HG03064 (cell line): Measurements from ENCODE around the gene YAF2.
A peak's percentile ranks its signal among the peaks of the same experiment; 100 is the strongest.
"Not testable (repeated sequence)": the region's sequence is repeated elsewhere in the genome, so short reads cannot be mapped to it uniquely, and the experiment has no call there.

ENCODE experiments used
- ATAC-seq: cut with Tn5 transposase; IDR thresholded peaks from one replicate; pipeline ENCODE4 v1.9.1; 2021; ENCODE audit warnings: low read depth; ENCODE audit not compliant: unreplicated experiment

YAF2 gene

DNA sequence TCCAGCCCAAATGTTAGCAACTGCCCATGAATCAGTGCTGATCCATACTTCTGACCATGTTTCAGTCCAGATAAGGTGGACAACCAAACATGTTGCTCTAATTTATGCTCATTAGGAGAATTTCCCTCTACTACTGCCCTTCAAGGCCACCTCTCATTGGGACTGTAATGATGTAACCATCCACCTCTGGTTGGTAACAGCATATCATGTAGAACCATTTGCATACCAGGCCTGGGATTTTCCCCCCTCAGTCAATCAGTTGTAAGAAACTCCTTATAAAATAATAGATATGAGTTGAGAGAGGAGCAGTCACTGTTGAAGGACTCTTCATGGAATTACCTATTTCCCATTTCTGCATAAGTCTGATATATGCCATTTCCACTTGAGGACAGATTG, 17.8 kb upstream of the YAF2 start:
- ATAC-seq = no peak

DNA sequence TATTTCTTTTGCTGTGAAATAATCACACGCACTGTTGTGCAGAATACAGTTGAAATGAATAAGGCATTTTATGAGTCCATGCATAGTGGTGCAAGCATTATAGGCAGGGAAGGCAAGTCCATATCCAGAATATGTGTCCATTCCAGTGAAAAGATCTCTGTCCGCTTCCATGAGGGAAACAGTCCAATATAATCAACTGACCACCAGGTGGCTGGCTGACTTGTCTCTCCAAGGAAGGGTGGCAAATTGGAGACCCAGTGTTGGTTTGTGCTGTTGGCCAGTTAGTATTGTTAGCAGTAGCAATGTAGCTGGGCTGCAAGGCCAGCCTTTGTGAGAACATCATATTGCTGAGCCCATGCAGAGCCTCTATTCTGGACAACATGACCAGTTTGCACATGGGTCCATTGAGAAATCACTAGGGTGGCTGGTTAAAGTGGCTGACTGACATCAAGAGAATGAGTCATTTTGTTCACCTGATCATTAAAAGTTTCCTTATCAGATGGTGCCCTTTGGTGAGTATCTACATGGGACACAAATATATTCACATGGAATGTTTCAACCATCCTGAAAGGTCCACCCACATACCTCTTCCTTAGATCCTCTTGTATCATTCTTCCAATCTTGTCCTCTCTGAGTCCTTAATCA, 17.3 kb upstream of the YAF2 start:
- ATAC-seq = no peak

DNA sequence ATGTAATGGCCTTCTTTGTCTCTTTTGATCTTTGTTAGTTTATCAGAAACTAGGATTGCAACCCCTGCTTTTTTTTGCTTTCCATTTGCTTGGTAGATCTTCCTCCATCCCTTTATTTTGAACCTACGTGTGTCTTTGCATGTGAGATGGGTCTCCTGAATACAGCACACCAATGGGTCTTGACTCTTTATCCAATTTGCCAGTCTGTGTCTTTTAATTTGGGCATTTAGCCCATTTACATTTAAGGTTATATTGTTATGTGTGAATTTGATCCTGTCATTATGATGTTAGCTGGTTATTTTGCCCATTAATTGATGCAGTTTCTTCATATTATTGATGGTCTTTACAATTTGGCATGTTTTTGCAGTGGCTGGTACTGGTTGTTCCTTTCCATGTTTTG, 14.6 kb upstream of the YAF2 start:
- ATAC-seq = not testable (repeated sequence)

DNA sequence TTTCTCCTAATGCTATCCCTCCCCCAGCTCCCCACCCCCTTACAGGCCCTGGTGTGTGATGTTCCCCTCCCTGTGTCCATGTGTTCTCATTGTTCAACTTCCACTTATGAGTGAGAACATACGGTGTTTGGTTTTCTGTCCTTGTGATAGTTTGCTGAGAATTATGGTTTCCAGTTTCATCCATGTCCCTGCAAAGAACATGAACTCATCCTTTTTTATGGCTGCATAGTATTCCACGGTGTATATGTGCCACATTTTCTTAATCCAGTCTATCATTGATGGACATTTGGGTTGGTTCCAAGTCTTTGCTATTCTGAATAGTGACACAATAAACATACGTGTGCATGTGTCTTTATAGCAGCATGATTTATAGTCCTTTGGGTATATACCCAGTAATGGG, 11.0 kb upstream of the YAF2 start:
- ATAC-seq = not testable (repeated sequence)

DNA sequence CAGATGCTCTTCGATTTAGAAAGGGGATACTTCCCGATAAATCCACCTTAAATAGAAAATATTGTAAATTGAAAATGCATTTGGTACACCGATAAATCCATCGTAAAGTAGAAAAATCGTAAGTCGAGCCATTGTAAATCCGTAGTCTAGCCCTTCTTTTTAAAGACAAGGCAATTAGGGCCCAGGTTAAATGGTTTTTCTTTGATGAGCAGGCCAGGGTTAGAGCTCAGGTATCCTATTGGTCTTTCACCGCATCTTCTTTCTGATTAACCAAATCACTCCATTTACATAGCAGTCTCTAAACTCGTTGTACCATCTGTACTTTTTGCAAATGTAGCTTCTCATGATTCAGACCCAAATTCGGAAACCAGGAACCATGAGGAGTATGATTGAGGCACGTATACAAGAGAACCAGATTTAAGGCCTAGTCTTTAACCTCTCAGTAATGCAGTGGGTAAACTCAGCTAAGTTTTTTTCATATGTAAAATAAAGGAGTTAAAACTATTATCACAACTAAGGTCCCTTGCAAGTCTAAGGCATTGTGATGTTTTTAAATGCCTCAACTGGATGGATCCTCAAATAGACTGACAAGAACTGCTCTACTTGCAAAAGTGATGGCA, 2.2 kb upstream of the YAF2 start:
- no peak for ATAC-seq

DNA sequence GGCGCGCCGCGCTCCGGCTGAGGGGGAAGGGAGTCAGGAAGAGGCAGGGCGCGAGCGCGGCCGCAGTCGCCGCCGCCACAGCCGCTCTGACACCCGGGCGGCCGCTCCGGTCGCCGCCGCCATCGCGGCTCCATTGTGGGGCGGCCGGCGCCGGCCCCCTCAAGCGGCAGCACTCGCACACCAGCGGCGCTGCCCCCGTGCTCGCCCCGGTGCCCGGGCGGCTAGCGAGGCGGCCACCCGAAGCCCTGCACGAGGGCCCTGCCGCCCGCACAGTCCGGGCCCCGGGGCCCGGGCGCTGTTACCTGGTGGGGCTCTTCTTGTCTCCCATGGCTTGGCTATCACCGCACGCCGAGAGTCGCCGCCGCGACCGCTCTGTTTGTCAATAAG, 202 bp downstream of the YAF2 start:
- ATAC-seq = peak; percentile 40

DNA sequence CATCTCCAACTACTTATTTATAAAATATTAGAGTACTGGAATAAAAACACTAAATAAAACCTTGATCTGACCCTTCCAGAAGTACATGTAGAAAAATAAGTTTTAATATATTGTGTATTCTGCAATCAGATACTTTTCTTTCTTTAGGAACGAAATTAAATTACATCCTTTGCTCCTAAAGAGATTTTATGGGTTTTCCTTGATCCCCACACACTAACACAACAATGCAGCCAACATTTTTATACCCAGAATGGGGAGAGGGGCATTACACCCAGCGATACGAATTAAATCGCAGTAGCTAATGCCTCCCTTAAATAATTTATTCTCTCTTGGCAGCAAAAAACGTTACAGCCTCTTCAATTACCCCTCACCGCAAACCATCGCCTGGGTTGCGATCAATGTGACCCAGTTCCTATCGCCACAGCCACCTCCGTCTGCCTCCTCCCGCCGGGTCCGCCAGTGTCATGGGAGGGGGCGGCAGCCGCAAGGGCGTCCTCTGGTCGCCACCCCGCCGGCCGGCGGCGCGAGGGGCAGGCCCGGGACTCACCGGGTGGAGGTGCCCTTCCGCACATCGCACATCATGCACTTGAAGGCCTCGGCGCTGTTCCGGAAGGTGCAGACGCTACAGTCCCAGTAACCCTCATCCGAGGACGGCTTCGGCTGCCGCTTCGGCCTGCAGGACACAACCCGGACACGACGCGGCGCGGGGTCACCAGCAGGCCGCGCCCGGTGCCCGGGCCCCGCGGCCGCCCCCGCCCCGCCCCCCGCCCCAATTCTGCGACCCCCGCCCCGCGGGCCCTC, 796 bp downstream of the YAF2 start:
- peak; percentile 77 for ATAC-seq

DNA sequence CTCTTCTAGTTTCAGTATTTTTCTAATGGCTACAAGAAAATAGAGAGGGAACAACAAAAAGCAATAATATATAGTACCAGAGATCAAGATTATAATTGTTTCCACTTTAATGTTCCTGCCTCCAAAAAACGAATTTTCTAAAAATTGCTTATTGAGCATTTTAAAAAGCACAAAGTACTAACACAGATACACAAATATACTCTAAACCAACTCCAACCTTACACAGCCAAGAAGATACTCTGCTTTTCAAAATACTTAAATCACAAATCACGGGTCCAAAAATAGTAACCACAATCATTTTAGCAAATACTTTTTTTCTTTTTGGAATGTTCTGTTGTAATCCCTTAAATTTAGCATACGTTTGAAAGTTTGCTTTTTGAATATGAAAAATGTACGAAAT, 2.0 kb downstream of the YAF2 start:
- ATAC-seq = no peak

DNA sequence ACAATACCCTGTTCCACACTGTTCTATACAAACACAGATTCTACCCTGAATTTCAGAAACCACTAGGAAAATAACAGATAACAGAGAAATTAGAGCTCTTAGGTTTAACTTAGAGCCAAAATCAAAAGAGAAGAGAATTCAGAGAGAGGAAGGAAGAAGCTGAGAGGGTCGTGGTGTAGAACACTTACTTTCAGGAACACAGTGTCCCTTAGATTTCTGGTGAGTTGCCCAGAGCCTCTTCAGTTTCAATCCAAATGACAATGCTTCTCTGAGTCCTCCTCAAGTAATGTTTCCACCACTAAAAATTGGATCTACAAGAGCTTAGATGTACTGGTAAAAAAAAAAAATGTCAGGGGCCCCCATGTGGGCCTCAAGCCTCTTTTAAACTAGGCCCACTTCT, 2.6 kb downstream of the YAF2 start:
- no peak for ATAC-seq

DNA sequence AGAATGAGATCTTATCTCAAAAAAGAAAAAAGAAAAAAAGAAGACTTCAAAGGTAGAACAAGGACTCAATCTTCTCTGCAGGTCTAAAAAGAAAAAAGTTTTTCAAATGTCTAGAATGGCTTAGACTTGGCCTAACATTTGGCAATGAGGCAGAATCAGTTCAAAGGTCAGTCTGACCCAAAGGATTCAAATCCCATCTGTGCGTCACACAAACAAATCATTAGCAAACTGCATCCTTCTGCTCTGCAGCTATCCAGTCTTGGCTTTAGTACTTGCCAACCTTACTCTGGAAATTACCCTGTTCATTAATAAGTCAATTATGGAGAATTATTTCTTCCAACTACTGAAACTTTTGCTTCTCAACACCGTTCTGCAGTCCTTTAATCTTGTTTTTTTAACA, 3.1 kb downstream of the YAF2 start:
- ATAC-seq = no peak

DNA sequence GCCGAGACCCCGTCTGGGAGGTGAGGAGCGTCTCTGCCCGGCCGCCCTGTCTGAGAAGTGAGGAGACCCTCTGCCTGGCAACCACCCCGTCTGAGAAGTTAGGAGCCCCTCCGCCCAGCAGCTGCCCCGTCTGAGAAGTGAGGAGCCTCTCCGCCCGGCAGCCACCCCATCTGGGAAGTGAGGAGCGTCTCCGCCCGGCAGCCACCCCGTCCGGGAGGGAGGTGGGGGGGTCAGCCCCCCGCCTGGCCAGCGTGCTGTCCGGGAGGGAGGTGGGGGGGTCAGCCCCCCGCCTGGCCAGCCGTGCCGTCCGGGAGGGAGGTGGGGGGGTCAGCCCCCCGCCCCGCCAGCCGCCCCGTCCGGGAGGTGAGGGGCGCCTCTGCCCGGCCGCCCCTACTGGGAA, 10.5 kb downstream of the YAF2 start:
- ATAC-seq = not testable (repeated sequence)

DNA sequence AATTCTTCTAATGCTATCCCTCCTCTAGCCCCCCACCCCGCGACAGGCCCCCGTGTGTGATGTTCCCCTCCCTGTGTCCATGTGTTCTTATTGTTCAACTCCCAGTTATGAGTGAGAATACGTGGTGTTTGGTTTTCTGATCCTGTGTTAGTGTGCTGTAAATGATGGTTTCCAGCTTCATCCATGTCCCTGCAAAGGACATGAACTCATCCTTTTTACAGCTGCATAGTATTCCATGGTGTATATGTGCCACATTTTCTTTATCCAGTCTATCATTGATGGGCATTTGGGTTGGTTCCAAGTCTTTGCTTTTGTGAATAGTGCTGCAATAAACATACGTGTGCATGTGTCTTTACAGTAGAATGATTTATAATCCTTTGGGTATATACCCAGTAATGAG, 13.5 kb downstream of the YAF2 start:
- not testable (repeated sequence) for ATAC-seq

DNA sequence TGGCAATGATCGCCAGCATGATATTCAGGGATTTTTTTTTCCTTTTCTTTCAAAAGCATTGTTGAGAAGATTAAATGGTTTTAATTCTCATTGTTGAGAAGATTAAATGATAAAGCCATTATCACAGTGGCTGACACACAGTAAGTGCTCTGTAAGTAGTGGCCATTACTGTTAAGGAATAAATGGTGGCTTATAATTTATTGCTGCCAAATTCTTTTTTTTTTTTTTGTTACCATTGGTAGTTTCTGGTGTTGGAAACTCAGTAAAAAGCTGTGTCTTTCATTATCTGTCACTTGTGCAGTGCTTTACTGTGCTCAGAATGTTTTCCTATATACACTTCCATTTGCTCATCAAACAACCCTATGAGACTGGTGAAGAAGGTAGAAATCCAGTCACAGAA, 15.3 kb downstream of the YAF2 start:
- no peak for ATAC-seq

DNA sequence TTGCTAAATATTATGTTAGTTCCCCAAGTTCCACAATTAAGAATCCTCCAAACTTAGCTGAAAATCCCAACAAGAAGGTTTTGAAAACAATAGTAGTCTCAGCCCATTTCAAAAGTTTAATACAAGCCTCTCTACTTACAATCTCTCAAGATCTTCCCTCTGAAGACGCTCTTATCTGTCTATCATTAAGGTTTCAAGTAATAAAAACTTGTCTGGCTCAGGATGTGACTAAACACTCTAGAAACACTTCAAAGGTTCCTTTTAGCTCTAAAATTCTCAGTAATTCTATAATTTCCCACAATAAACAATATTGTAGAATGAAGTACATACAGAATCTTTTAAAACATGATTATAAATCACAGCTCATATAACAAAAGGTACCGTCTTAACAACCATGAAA, 16.3 kb downstream of the YAF2 start:
- no peak for ATAC-seq

DNA sequence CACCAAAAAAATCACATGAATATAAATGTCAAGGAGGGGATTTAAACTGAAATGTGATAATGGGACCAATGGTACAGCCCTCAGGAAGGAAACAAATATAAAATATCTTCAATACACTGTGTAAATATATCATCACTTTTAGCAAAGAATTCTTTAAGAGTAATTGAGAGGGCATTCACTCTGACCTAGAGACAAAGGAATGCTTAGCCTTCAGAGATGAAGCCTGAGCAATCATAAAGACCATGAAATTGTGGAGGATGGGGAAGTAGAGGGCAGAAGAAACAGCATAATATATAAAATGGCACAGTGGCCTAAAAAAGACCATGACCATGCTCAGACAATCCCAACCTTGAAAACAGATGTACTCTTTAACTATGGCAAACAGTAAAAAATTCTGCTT, 20.4 kb downstream of the YAF2 start:
- no peak for ATAC-seq

DNA sequence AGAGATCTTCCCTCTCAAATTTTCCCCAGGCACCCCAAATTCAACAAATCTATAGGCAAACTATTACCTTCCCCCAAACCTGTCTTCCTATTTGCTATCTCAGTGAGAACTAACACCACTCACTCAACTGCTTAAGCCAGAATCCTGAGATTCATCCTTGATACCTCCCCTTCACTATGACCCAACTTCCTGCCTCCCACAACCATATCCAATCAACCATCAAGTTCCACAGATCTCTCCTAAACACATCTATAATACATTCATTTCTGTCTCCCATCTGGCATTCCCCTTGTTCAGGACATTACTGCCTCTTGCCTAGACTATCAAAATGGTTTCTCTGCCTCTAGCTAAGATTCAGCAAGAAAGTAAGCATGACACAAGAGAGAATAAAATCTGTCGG, 21.3 kb downstream of the YAF2 start:
- ATAC-seq = no peak

DNA sequence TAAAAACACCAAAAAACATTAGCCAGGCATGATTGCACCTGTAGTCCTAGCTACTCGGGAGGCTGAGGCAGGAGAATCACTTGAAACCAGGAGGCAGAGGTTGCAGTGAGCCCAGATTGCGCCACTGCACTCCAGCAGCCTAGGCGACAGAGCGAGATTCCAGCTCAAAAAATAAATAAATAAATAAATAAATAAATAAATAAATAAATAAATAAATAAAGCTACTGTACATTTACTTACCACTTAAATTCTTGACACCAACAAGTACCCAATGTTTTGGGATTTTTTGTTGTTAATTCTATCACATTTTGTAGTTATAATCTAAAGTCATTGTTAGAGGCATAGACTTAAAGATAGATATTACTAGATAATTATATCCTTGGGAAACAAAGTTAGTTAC, 22.3 kb downstream of the YAF2 start:
- ATAC-seq = not testable (repeated sequence)

DNA sequence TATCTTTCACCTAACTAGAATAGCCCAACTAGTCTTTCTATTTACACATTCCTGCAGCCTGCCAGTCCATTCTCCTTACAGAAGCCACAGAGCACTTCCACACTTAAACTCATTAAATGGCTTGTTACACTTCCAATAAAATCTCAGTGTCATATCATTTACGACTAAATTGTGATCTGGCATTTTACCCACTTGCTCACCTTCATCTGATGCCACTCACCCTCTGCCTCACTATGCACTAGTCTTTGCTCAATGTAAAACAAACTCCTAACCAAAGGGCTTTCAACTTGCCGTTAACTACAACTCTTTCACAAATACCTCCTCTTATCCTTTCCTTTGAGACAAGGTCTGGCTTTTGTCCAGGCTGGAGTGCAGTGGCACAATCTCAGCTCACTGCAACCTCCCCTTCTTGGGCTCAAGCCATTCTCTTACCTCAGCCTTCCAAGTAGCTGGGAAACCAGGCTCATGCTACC, 24.1 kb downstream of the YAF2 start:
- no peak for ATAC-seq

DNA sequence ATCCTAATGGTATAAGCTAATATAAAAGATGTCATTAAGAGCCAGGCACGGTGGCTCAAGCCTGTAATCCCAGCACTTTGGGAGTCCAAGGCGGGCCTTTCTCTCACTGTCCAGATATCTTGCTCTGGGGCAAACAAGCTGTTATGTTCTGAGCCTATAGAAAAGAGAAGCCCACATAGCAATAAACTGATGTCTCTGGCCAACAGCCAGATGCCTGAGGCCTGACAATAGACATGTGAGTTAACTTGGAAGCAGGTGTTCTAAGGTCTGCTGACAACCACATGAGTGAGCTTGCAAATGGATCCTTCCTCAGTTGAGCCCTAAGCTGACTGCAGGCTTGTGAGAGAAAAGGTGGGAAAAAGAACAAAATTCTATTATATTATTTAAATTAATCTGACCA, 25.0 kb downstream of the YAF2 start:
- ATAC-seq = no peak

DNA sequence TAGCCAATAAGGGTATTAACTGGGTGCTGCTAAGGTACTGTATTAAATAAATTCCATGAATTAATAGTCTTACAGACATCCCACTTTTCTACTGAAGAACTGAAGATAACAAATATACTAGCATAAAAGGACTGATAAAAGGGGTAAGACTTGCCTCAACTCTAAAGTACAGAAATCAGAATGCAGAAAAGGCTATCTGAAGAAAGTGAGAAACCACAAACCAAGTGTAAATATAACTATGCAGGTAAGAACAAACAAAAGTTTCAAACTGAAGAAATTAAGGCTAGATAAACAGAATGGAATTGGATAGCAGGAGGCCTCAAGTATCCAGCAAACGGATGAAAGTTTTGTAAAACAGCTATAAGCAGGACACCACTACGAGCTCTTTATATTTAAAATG, 29.5 kb downstream of the YAF2 start:
- ATAC-seq = no peak

DNA sequence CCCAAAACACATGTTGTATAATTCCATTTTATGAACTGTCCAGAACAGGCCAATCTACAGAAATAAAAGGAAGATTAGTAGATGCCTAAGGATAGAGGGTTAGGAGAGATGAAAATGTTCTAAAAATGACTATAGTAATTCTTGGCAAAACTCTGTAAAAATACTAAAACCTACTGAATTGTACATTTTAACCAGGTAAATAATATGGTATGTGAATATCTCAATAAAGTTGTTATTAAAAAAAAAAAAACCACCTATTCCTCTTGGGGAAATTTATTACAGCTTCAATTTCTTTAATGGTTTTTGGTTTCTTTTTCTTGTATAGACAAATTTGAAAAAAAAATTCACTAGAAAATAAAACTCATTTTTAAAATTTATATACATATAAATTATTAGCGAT, 33.2 kb downstream of the YAF2 start:
- no peak for ATAC-seq

DNA sequence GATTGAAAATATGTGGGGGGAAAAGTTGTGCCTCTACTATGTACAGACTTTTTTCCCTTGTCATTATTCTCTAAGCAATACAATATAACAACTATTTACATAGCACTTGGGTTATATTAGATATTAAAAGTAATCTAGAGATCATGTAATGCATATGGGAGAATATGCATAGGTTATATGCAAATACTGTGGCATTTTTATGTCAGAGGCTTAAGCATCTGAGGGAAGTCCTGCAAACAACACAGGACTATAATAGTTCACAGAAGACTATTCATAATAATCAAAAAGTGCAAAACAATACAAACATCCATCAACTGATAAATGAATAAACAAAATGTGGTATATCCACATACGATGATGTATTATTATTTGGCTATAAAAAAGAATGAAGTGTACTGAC, 33.7 kb downstream of the YAF2 start:
- ATAC-seq = no peak
